NCI-H2227 treated with DMSO at 0.1 percent for 48 hours (cell line): ENCODE results near the gene SLC38A1.

ENCODE experiments used
- DNase-seq: peaks from one replicate; lab custom pipeline; 2025; lab: John Stamatoyannopoulos, UW

Gene SLC38A1

DNA sequence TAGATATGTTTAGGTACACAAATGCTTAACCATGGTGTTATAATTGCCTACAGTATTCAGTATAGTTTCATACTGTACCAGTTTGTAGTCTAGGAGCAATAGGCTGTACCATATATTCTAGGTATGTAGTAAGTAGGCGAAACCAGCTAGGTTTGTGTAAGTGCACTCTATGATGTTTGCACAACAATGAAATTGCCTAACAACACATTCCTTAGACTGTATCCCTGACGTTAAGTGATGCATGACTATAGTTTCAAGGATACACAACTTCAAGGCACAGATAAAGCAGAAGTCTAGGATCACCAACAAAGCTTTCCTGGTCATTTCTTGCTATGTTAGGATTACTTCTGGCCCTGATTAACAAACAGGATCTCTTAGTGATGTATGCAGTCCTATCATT, 135.1 kb downstream of the SLC38A1 start:
- DNase-seq: no peak
